HG02938 (cell line): ENCODE results near the gene C19orf73.
A peak's percentile ranks its signal among the peaks of the same experiment; 100 is the strongest.
"Not testable (repeated sequence)": the region's sequence is repeated elsewhere in the genome, so short reads cannot be mapped to it uniquely, and the experiment has no call there.

ENCODE experiments used
- ATAC-seq: cut with Tn5 transposase; IDR thresholded peaks from one replicate; pipeline ENCODE4 v1.9.1; 2021; ENCODE audit warnings: mild to moderate bottlenecking, moderate library complexity; ENCODE audit not compliant: unreplicated experiment

The C19orf73 gene

GRCh38 chr19:49103331-49104085, 15.4 kb downstream of the C19orf73 start:
- no peak for ATAC-seq

- ATAC-seq = no peak
These were observed 16.6 kb downstream of the C19orf73 start for GRCh38 chr19:49102303-49102702.

GRCh38 chr19:49101160-49101559, 17.8 kb downstream of the C19orf73 start:
- no peak for ATAC-seq

- no peak for ATAC-seq
These were observed 20.1 kb downstream of the C19orf73 start for GRCh38 chr19:49098795-49099194.

GRCh38 chr19:49097453-49098288, 21.3 kb downstream of the C19orf73 start:
- ATAC-seq = no peak

GRCh38 chr19:49094505-49095482, 24.1 kb downstream of the C19orf73 start:
- no peak for ATAC-seq

GRCh38 chr19:49092686-49093085, 26.3 kb downstream of the C19orf73 start:
- ATAC-seq = no peak

GRCh38 chr19:49091391-49092038, 27.4 kb downstream of the C19orf73 start:
- ATAC-seq = no peak

- ATAC-seq = no peak
These were observed 32.6 kb downstream of the C19orf73 start for GRCh38 chr19:49086296-49086695.

GRCh38 chr19:49085868-49086232, 33.1 kb downstream of the C19orf73 start:
- ATAC-seq = no peak

GRCh38 chr19:49085020-49085867, 33.7 kb downstream of the C19orf73 start, which contains the start of gene SNRNP70:
Gene SNRNP70 (plus strand): TSS chr19:49085451. CDS start chr19:49086415, 964 bp downstream.
- ATAC-seq = peak; percentile 80

GRCh38 chr19:49084206-49085019, 34.5 kb downstream of the C19orf73 start:
- no peak for ATAC-seq

GRCh38 chr19:49081273-49081672, 37.7 kb downstream of the C19orf73 start:
- ATAC-seq = no peak

- no peak for ATAC-seq
These were observed 38.6 kb downstream of the C19orf73 start for GRCh38 chr19:49080392-49080791.

GRCh38 chr19:49074869-49075268, 44.1 kb downstream of the C19orf73 start:
- ATAC-seq = not testable (repeated sequence)

- ATAC-seq = no peak
These were observed 45.2 kb downstream of the C19orf73 start for GRCh38 chr19:49073514-49074378.

- ATAC-seq = no peak
These were observed 46.9 kb downstream of the C19orf73 start for GRCh38 chr19:49071860-49072547.
